ENCODE data around the gene PRKD3. TPM values are rescaled to one million over a fixed set of nuclear protein-coding genes. Genes with fewer than 3 reads are reported as not detected.
A peak's percentile ranks its signal among the peaks of the same experiment; 100 is the strongest.

The PRKD3 gene
- total and polyA plus RNA-seq, 7 donors = 4.4 to 78.8 (median 53.9) TPM

- no peaks in the 10 kb centered on the region for H3K36me3 ChIP-seq
- TF ChIP-seq EP300 (IDR thresholded peaks at IDR 0.05) (no peak), POLR2AphosphoS5 (IDR thresholded peaks at IDR 0.05) (no peak), POLR2A (IDR thresholded peaks at IDR 0.05) (no peak), CTCF (IDR thresholded peaks at IDR 0.05) (no peak)
- H3K27ac ChIP-seq = no peak overlapping the region
- H3K4me3 ChIP-seq = no peak overlapping the region
- H3K27me3 ChIP-seq = no peaks in the 10 kb centered on the region
- no peak for DNase-seq
- intact Hi-C loops (cut with DNase I) = no loop called here
- no peaks in the 10 kb centered on the region for H3K9me3 ChIP-seq
- WGBS, 2 donors = 63 to 70% methylated on average over 2 of the region's 2 CpGs
- H3K4me1 ChIP-seq = no peaks in the 10 kb centered on the region
These were observed 8.6 kb upstream of the PRKD3 start for GRCh38 chr2:37333256-37333655.

- no peak for TF ChIP-seq POLR2A (IDR thresholded peaks at IDR 0.05)
- TF ChIP-seq CTCF (IDR thresholded peaks at IDR 0.05) = no peak
- TF ChIP-seq POLR2AphosphoS5 (IDR thresholded peaks at IDR 0.05) = no peak
- TF ChIP-seq EP300 (IDR thresholded peaks at IDR 0.05) = no peak
- WGBS, 2 donors = 51 to 74% methylated on average over 3 of the region's 3 CpGs
- H3K27ac ChIP-seq = no peak overlapping the region
- H3K36me3 ChIP-seq = no peaks in the 10 kb centered on the region
- intact Hi-C loops (cut with DNase I) = no loop called here
- no peaks in the 10 kb centered on the region for H3K27me3 ChIP-seq
- DNase-seq = no peak
- H3K9me3 ChIP-seq = no peaks in the 10 kb centered on the region
- no peaks in the 10 kb centered on the region for H3K4me1 ChIP-seq
- H3K4me3 ChIP-seq = no peak overlapping the region
These were observed 7.9 kb upstream of the PRKD3 start for GRCh38 chr2:37332560-37332959.

GRCh38 chr2:37330681-37331080 is 6.0 kb upstream of the PRKD3 start:
- DNase-seq = no peak
- Histone ChIP-seq H3K27me3 (no peaks in the 10 kb centered on the region), H3K4me1 (peaks cover 0 to 12% (median 11%) of the 10 kb centered on the region in 4 donors), H3K9me3 (no peaks in the 10 kb centered on the region), H3K4me3 (no peak overlapping the region), H3K27ac (no peak overlapping the region), H3K36me3 (no peaks in the 10 kb centered on the region)
- no peak for TF ChIP-seq POLR2A (IDR thresholded peaks at IDR 0.05)
- TF ChIP-seq CTCF (IDR thresholded peaks at IDR 0.05) = no peak
- no peak for TF ChIP-seq POLR2AphosphoS5 (IDR thresholded peaks at IDR 0.05)
- no peak for TF ChIP-seq EP300 (IDR thresholded peaks at IDR 0.05)
- intact Hi-C loops (cut with DNase I) = no loop called here

- H3K4me1 ChIP-seq = peaks cover 0 to 26% (median 19%) of the 10 kb centered on the region in 4 donors
- H3K36me3 ChIP-seq = no peaks in the 10 kb centered on the region
- WGBS, 2 donors = 82 to 91% methylated on average over 8 of the region's 8 CpGs
- H3K27me3 ChIP-seq = no peaks in the 10 kb centered on the region
- intact Hi-C loops (cut with DNase I) = loop anchor here (2.0 to 5.0 kb wide), 2 partner anchors 16 to 50 kb away; no protein-coding TSS in a partner anchor
- no peaks in the 10 kb centered on the region for H3K9me3 ChIP-seq
- H3K4me3 ChIP-seq = peak overlapping the region in 1 of 4 donors; percentile 98
- TF ChIP-seq POLR2AphosphoS5 (IDR thresholded peaks at IDR 0.05) (no peak), POLR2A (IDR thresholded peaks at IDR 0.05) (no peak), CTCF (IDR thresholded peaks at IDR 0.05) (no peak), EP300 (IDR thresholded peaks at IDR 0.05) (no peak)
- peak overlapping the region; percentile 86 to 96 (median 95) for H3K27ac ChIP-seq
- no peak for DNase-seq
These were observed 2.4 kb upstream of the PRKD3 start for GRCh38 chr2:37326866-37327634.
